SJCRH30 (cell line): Measurements from ENCODE around the gene PDGFD. TPM values are rescaled to one million over a fixed set of nuclear protein-coding genes. Genes with fewer than 3 reads are reported as not detected.

Experiments used
- DNase-seq, 2 experiments: peaks; one replicate each; pipeline ENCODE4 v3.0.0-alpha.2; 2015 to 2020
- H3K27ac ChIP-seq: fragments of 250-450 bp; sonication (Bioruptor Pico); 2 replicates; pipeline ENCODE4 v1.5.1; 2020; ENCODE audit warnings: mild to moderate bottlenecking, moderate library complexity
- H3K27me3 ChIP-seq: fragments of 250-450 bp; sonication (Bioruptor Pico); 2 replicates; pipeline ENCODE4 v1.5.1; 2020; ENCODE audit warnings: mild to moderate bottlenecking, moderate library complexity
- H3K36me3 ChIP-seq: fragments of 250-450 bp; sonication (Bioruptor Pico); 2 replicates; pipeline ENCODE4 v1.5.1; 2020; ENCODE audit warnings: mild to moderate bottlenecking, moderate library complexity
- H3K4me1 ChIP-seq: fragments of 250-450 bp; sonication (Bioruptor Pico); 2 replicates; pipeline ENCODE4 v1.5.1; 2020; ENCODE audit warnings: mild to moderate bottlenecking, moderate library complexity
- H3K4me3 ChIP-seq: fragments of 250-450 bp; sonication (Bioruptor Pico); 2 replicates; pipeline ENCODE4 v1.5.1; 2020; ENCODE audit warnings: mild to moderate bottlenecking, moderate library complexity
- H3K9me3 ChIP-seq: fragments of 250-450 bp; sonication (Bioruptor Pico); replicated peaks from 2 replicates; pipeline ENCODE4 v1.5.1; 2020; ENCODE audit warnings: mild to moderate bottlenecking, moderate library complexity
- total RNA-seq: library from RNA; depleted of rRNA; stranded (reverse); fragments of >200 nt; shearing (Covaris generic); gene quantifications from 2 replicates; pipeline ENCODE4 v1.2.3, GENCODE V29; 2014

The PDGFD gene
- total RNA-seq, 1 experiment from 2014 or later, result 15.2 TPM

GRCh38 chr11:103940551-103940950, 223.4 kb downstream of the PDGFD start:
- no peak overlapping the region for H3K27ac ChIP-seq
- no peaks in the 10 kb centered on the region for H3K9me3 ChIP-seq
- H3K27me3 ChIP-seq, result no peaks in the 10 kb centered on the region
- DNase-seq, result no peak
- no peak overlapping the region for H3K4me3 ChIP-seq
- no peaks in the 10 kb centered on the region; the same call in 1 of the 2 replicates for H3K36me3 ChIP-seq
- H3K4me1 ChIP-seq, result no peaks in the 10 kb centered on the region

GRCh38 chr11:103939694-103940093, 224.3 kb downstream of the PDGFD start:
- H3K27me3 ChIP-seq, result no peaks in the 10 kb centered on the region
- H3K4me1 ChIP-seq, result no peaks in the 10 kb centered on the region
- no peak overlapping the region for H3K4me3 ChIP-seq
- no peaks in the 10 kb centered on the region for H3K9me3 ChIP-seq
- H3K27ac ChIP-seq, result no peak overlapping the region
- H3K36me3 ChIP-seq, result no peaks in the 10 kb centered on the region; the same call in 1 of the 2 replicates
- no peak for DNase-seq

GRCh38 chr11:103936059-103936458, 227.9 kb downstream of the PDGFD start:
- Histone ChIP-seq H3K4me1 (no peaks in the 10 kb centered on the region), H3K27me3 (no peaks in the 10 kb centered on the region), H3K36me3 (no peaks in the 10 kb centered on the region), H3K4me3 (no peak overlapping the region), H3K9me3 (no peaks in the 10 kb centered on the region), H3K27ac (no peak overlapping the region)
- no peak for DNase-seq

- no peak overlapping the region for H3K27ac ChIP-seq
- DNase-seq, result no peak
Observed at GRCh38 chr11:103935219-103935618, 228.7 kb downstream of the PDGFD start.

GRCh38 chr11:103929170-103929903, 234.6 kb downstream of the PDGFD start:
- Histone ChIP-seq H3K27ac (no peak overlapping the region), H3K4me3 (no peak overlapping the region), H3K9me3 (no peaks in the 10 kb centered on the region), H3K27me3 (no peaks in the 10 kb centered on the region), H3K36me3 (no peaks in the 10 kb centered on the region), H3K4me1 (no peaks in the 10 kb centered on the region)
- DNase-seq, result no peak

More at GRCh38 chr11:103935219-103935618, 228.7 kb downstream of the PDGFD start:
- Histone ChIP-seq H3K4me3 (no peak overlapping the region), H3K4me1 (no peaks in the 10 kb centered on the region), H3K36me3 (no peaks in the 10 kb centered on the region), H3K27me3 (no peaks in the 10 kb centered on the region), H3K9me3 (no peaks in the 10 kb centered on the region)

- DNase-seq, result no peak
- no peaks in the 10 kb centered on the region for H3K27me3 ChIP-seq
- H3K4me1 ChIP-seq, result no peaks in the 10 kb centered on the region
- no peaks in the 10 kb centered on the region for H3K9me3 ChIP-seq
- H3K36me3 ChIP-seq, result no peaks in the 10 kb centered on the region
- H3K27ac ChIP-seq, result no peak overlapping the region
- H3K4me3 ChIP-seq, result no peak overlapping the region
Observed at GRCh38 chr11:103928802-103929161, 235.2 kb downstream of the PDGFD start.

GRCh38 chr11:103928040-103928801, 235.7 kb downstream of the PDGFD start:
- no peaks in the 10 kb centered on the region for H3K4me1 ChIP-seq
- no peaks in the 10 kb centered on the region for H3K9me3 ChIP-seq
- H3K27ac ChIP-seq, result no peak overlapping the region
- H3K27me3 ChIP-seq, result no peaks in the 10 kb centered on the region
- H3K36me3 ChIP-seq, result no peaks in the 10 kb centered on the region
- no peak overlapping the region for H3K4me3 ChIP-seq
- DNase-seq, result no peak

GRCh38 chr11:103927535-103927934, 236.4 kb downstream of the PDGFD start:
- no peaks in the 10 kb centered on the region for H3K9me3 ChIP-seq

GRCh38 chr11:103926990-103927389, 237.0 kb downstream of the PDGFD start:
- no peaks in the 10 kb centered on the region for H3K27me3 ChIP-seq
- no peak overlapping the region for H3K27ac ChIP-seq
- H3K4me3 ChIP-seq, result no peak overlapping the region
- DNase-seq, result no peak
- no peaks in the 10 kb centered on the region for H3K4me1 ChIP-seq
- H3K36me3 ChIP-seq, result no peaks in the 10 kb centered on the region
- H3K9me3 ChIP-seq, result no peaks in the 10 kb centered on the region

More at GRCh38 chr11:103927535-103927934, 236.4 kb downstream of the PDGFD start:
- H3K27me3 ChIP-seq, result no peaks in the 10 kb centered on the region
- H3K4me3 ChIP-seq, result no peak overlapping the region
- peak in 1 of 2 experiments; percentile 16 for DNase-seq
- H3K4me1 ChIP-seq, result no peaks in the 10 kb centered on the region
- no peaks in the 10 kb centered on the region for H3K36me3 ChIP-seq
- H3K27ac ChIP-seq, result no peak overlapping the region

GRCh38 chr11:103924166-103925013, 239.6 kb downstream of the PDGFD start:
- Histone ChIP-seq H3K27me3 (no peaks in the 10 kb centered on the region), H3K4me3 (no peak overlapping the region), H3K27ac (no peak overlapping the region), H3K36me3 (no peaks in the 10 kb centered on the region), H3K4me1 (no peaks in the 10 kb centered on the region), H3K9me3 (no peaks in the 10 kb centered on the region)
- DNase-seq, result no peak

- H3K4me3 ChIP-seq, result no peak overlapping the region
- H3K36me3 ChIP-seq, result no peaks in the 10 kb centered on the region
- H3K9me3 ChIP-seq, result no peaks in the 10 kb centered on the region
- H3K4me1 ChIP-seq, result no peaks in the 10 kb centered on the region
- H3K27ac ChIP-seq, result no peak overlapping the region
- DNase-seq, result no peak
- no peaks in the 10 kb centered on the region for H3K27me3 ChIP-seq
Observed at GRCh38 chr11:103923451-103923931, 240.5 kb downstream of the PDGFD start.

- H3K27me3 ChIP-seq, result no peaks in the 10 kb centered on the region
Observed at GRCh38 chr11:103920933-103921332, 243.0 kb downstream of the PDGFD start.

GRCh38 chr11:103920449-103920848, 243.5 kb downstream of the PDGFD start:
- DNase-seq, result no peak
- no peak overlapping the region for H3K27ac ChIP-seq
- H3K9me3 ChIP-seq, result no peaks in the 10 kb centered on the region
- H3K4me3 ChIP-seq, result no peak overlapping the region
- no peaks in the 10 kb centered on the region for H3K4me1 ChIP-seq
- no peaks in the 10 kb centered on the region for H3K36me3 ChIP-seq
- no peaks in the 10 kb centered on the region for H3K27me3 ChIP-seq

More at GRCh38 chr11:103920933-103921332, 243.0 kb downstream of the PDGFD start:
- no peaks in the 10 kb centered on the region for H3K9me3 ChIP-seq
- H3K27ac ChIP-seq, result no peak overlapping the region
- no peaks in the 10 kb centered on the region for H3K4me1 ChIP-seq
- DNase-seq, result peak in 1 of 2 experiments; percentile 3
- H3K36me3 ChIP-seq, result no peaks in the 10 kb centered on the region
- H3K4me3 ChIP-seq, result no peak overlapping the region

- Histone ChIP-seq H3K4me3 (no peak overlapping the region), H3K36me3 (no peaks in the 10 kb centered on the region), H3K9me3 (no peaks in the 10 kb centered on the region), H3K27me3 (no peaks in the 10 kb centered on the region), H3K4me1 (no peaks in the 10 kb centered on the region), H3K27ac (no peak overlapping the region)
- no peak for DNase-seq
Observed at GRCh38 chr11:103910721-103911120, 253.2 kb downstream of the PDGFD start.
